Stomach (tissue), 4 donors: Measurements from ENCODE around the gene RNF39.

Source experiments
- CTCF ChIP-seq, 7 experiments: fragments of 450-650 bp in 4 of 7; fragments of 200-600 bp in 3 of 7; sonication (generic) in 3 of 7; IDR thresholded peaks; one replicate each; pipeline ENCODE4 v1.5.1; 2016 to 2019; ENCODE audit warnings: antibody characterized with exemption in 7 of 7, control low read depth in 2 of 7, mild to moderate bottlenecking in 1 of 7
- EP300 ChIP-seq: sonication (generic); formaldehyde crosslinking; IDR thresholded peaks from one replicate; pipeline ENCODE4 v1.6.1; 2017; ENCODE audit warnings: antibody characterized with exemption
- POLR2A ChIP-seq, 4 donors: fragments of 450-650 bp; IDR thresholded peaks; one replicate each; pipeline ENCODE4 v1.6.1; 2016; ENCODE audit warnings: antibody characterized with exemption in 4 of 4, control low read depth in 2 of 4, mild to moderate bottlenecking in 1 of 4, moderate library complexity in 1 of 4
- POLR2AphosphoS5 ChIP-seq, 3 donors: sonication (generic); formaldehyde crosslinking; IDR thresholded peaks; one replicate each; pipeline ENCODE4 v1.6.1; 2016; ENCODE audit warnings: antibody characterized with exemption in 3 of 3

DNA sequence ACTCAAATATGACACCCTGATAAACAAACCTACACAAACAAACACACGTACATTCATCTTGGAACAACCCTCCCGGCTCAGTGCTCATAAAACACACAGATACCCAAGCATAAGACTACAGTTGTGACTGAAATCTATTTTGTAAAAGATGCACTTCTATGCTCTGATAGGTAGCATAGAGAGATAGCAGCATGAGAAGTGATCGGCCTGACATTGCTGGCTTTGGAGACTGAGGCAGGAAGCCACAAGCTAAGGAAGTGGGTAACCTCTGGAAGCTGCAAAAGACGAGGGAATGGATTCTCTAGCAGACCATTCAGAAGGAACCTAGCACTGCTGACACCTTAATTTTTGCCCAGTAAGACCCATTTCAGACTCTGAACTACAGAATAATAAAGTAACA lies 1.6 kb upstream of the RNF39 start:
- no peak for TF ChIP-seq CTCF (IDR thresholded peaks at IDR 0.05)
- no peak for TF ChIP-seq POLR2A (IDR thresholded peaks at IDR 0.05)
- TF ChIP-seq POLR2AphosphoS5 (IDR thresholded peaks at IDR 0.05), result no peak
- TF ChIP-seq EP300, result no peak
